ENCODE measurements around the gene GMFB. TPM values are rescaled to one million over a fixed set of nuclear protein-coding genes. Genes with fewer than 3 reads are reported as not detected.

GMFB gene
- total and polyA plus RNA-seq, 2 donors (not counting 3 experiments of a cell fraction or from before 2014, with no cell fraction given), result 10.1 to 52.0 TPM

GRCh38 chr14:54446161-54446693, 42.6 kb downstream of the GMFB start:
- CTCF ChIA-PET, result interaction anchor here (1.0 to 1.4 kb wide), 2 partner anchors 15 to 327 kb away, joined by 3 read pairs; no protein-coding TSS in a partner anchor
- FAIRE-seq, result no peak

GRCh38 chr14:54444681-54445080, 44.1 kb downstream of the GMFB start:
- Histone ChIP-seq H3K27me3 (ENCODE audit: control insufficient read depth in 2 of 2, insufficient read depth in 2 of 2, low read length in 2 of 2) (peaks cover 28 to 44% of the 10 kb centered on the region in 2 experiments), H3K4me2 (ENCODE audit: insufficient read depth, low read length) (no peak overlapping the region), H3K36me3 (ENCODE audit: control insufficient read depth in 2 of 2, extremely low read depth in 1 of 2, insufficient read depth in 2 of 2, low read length in 2 of 2) (no peaks in the 10 kb centered on the region), H4K20me1 (replicated peaks; ENCODE audit: control insufficient read depth, extremely low read depth, insufficient read depth, low read length) (no peaks in the 10 kb centered on the region), H3K9ac (replicated peaks; ENCODE audit: extremely low read depth, insufficient read depth, low read length) (no peak overlapping the region), H3K4me1 (ENCODE audit: control insufficient read depth, extremely low read depth, insufficient read depth, low read length) (peaks cover 11% of the 10 kb centered on the region), H3K9me3 (replicated peaks; ENCODE audit: control insufficient read depth, insufficient read depth, low read length) (no peaks in the 10 kb centered on the region), H3K27ac (ENCODE audit: insufficient read depth, low read depth, low read length) (no peak overlapping the region), H3K4me3 (replicated peaks in 1 of 3; ENCODE audit: insufficient read depth in 1 of 3, low read depth in 1 of 3, low read length in 3 of 3) (no peak overlapping the region), H3K9me1 (replicated peaks; ENCODE audit: control insufficient read depth, extremely low read depth, insufficient read depth, low read length) (no peaks in the 10 kb centered on the region), H2AFZ (ENCODE audit: low read depth, low read length) (no peak overlapping the region), H3K79me2 (ENCODE audit: control insufficient read depth, insufficient read depth, low read length) (peaks cover 11% of the 10 kb centered on the region)
- ChIA-PET POLR2A (no interaction called here), CTCF (interaction anchor here (2.2 kb wide), 1 partner anchor 78 kb away, joined by 7 read pairs; no protein-coding TSS in a partner anchor)
- TF ChIP-seq GATA2 (IDR thresholded peaks at IDR 0.05; ENCODE audit: insufficient read depth, insufficient read length, low read depth, low read length), result no peak
- no peak for TF ChIP-seq JUN (IDR thresholded peaks at IDR 0.05; ENCODE audit: borderline replicate concordance, insufficient read depth, insufficient read length, low read depth)
- no peak for TF ChIP-seq MAX (IDR thresholded peaks at IDR 0.05; ENCODE audit: insufficient read depth, insufficient read length)
- no peak for TF ChIP-seq POLR2AphosphoS5 (IDR thresholded peaks at IDR 0.05; ENCODE audit: insufficient read depth, low read depth, low read length)
- no peak for TF ChIP-seq EZH2 (IDR thresholded peaks at IDR 0.05; ENCODE audit: borderline replicate concordance, low read depth, low read length, severe bottlenecking)
- no peak for TF ChIP-seq POLR2A (IDR thresholded peaks at IDR 0.05; ENCODE audit: low read depth, low read length)
- no peak for TF ChIP-seq MYC (IDR thresholded peaks at IDR 0.05; ENCODE audit: low read depth, low read length)
- TF ChIP-seq FOS (IDR thresholded peaks at IDR 0.05; ENCODE audit: borderline replicate concordance, insufficient read depth, low read length), result no peak
- no peak for TF ChIP-seq CTCF (IDR thresholded peaks at IDR 0.05; ENCODE audit: extremely low read depth in 1 of 2, insufficient read depth in 1 of 2, low read depth in 1 of 2, low read length in 2 of 2)
- FAIRE-seq (no peak), DNase-seq (ENCODE audit: low read depth, low spot score) (no peak)
- BruUV-seq (replicated peaks), result no TSS peak
- dilution Hi-C loops (cut with MboI; ENCODE audit: extremely low pct_ligation_motif_present, low sequenced_read_pairs) (no loop called here), intact Hi-C loops (cut with micrococcal nuclease) (no loop called here)

More at GRCh38 chr14:54446161-54446693, 42.6 kb downstream of the GMFB start:
- Histone ChIP-seq H3K4me1 (ENCODE audit: control insufficient read depth, extremely low read depth, insufficient read depth, low read length) (peaks cover 3% of the 10 kb centered on the region), H3K9ac (replicated peaks; ENCODE audit: extremely low read depth, insufficient read depth, low read length) (no peak overlapping the region), H3K9me3 (replicated peaks; ENCODE audit: control insufficient read depth, insufficient read depth, low read length) (no peaks in the 10 kb centered on the region), H3K4me2 (ENCODE audit: insufficient read depth, low read length) (no peak overlapping the region), H3K36me3 (ENCODE audit: control insufficient read depth in 2 of 2, extremely low read depth in 1 of 2, insufficient read depth in 2 of 2, low read length in 2 of 2) (no peaks in the 10 kb centered on the region), H3K27me3 (ENCODE audit: control insufficient read depth in 2 of 2, insufficient read depth in 2 of 2, low read length in 2 of 2) (peaks cover 35 to 56% of the 10 kb centered on the region in 2 experiments), H3K79me2 (ENCODE audit: control insufficient read depth, insufficient read depth, low read length) (no peaks in the 10 kb centered on the region), H4K20me1 (replicated peaks; ENCODE audit: control insufficient read depth, extremely low read depth, insufficient read depth, low read length) (no peaks in the 10 kb centered on the region), H3K9me1 (replicated peaks; ENCODE audit: control insufficient read depth, extremely low read depth, insufficient read depth, low read length) (no peaks in the 10 kb centered on the region), H2AFZ (ENCODE audit: low read depth, low read length) (no peak overlapping the region), H3K27ac (ENCODE audit: insufficient read depth, low read depth, low read length) (no peak overlapping the region), H3K4me3 (replicated peaks in 1 of 3; ENCODE audit: insufficient read depth in 1 of 3, low read depth in 1 of 3, low read length in 3 of 3) (no peak overlapping the region)
- dilution Hi-C loops (cut with MboI; ENCODE audit: extremely low pct_ligation_motif_present, low sequenced_read_pairs) (no loop called here), intact Hi-C loops (cut with micrococcal nuclease) (no loop called here)
- TF ChIP-seq POLR2A (IDR thresholded peaks at IDR 0.05; ENCODE audit: low read depth, low read length) (no peak), MAX (IDR thresholded peaks at IDR 0.05; ENCODE audit: insufficient read depth, insufficient read length) (no peak), JUN (IDR thresholded peaks at IDR 0.05; ENCODE audit: borderline replicate concordance, insufficient read depth, insufficient read length, low read depth) (no peak), MYC (IDR thresholded peaks at IDR 0.05; ENCODE audit: low read depth, low read length) (no peak), FOS (IDR thresholded peaks at IDR 0.05; ENCODE audit: borderline replicate concordance, insufficient read depth, low read length) (no peak), GATA2 (IDR thresholded peaks at IDR 0.05; ENCODE audit: insufficient read depth, insufficient read length, low read depth, low read length) (no peak), EZH2 (IDR thresholded peaks at IDR 0.05; ENCODE audit: borderline replicate concordance, low read depth, low read length, severe bottlenecking) (no peak)
- no TSS peak for BruUV-seq (replicated peaks)
- no peak for DNase-seq (ENCODE audit: low read depth, low spot score)
- POLR2A ChIA-PET, result interaction anchor here (0.6 kb wide), 1 partner anchor 50 kb away, joined by 4 read pairs; the partner anchor contains the start of gene CDKN3
